ENCODE data around the gene ZSCAN23.
A peak's percentile ranks its signal among the peaks of the same experiment; 100 is the strongest.

DNA sequence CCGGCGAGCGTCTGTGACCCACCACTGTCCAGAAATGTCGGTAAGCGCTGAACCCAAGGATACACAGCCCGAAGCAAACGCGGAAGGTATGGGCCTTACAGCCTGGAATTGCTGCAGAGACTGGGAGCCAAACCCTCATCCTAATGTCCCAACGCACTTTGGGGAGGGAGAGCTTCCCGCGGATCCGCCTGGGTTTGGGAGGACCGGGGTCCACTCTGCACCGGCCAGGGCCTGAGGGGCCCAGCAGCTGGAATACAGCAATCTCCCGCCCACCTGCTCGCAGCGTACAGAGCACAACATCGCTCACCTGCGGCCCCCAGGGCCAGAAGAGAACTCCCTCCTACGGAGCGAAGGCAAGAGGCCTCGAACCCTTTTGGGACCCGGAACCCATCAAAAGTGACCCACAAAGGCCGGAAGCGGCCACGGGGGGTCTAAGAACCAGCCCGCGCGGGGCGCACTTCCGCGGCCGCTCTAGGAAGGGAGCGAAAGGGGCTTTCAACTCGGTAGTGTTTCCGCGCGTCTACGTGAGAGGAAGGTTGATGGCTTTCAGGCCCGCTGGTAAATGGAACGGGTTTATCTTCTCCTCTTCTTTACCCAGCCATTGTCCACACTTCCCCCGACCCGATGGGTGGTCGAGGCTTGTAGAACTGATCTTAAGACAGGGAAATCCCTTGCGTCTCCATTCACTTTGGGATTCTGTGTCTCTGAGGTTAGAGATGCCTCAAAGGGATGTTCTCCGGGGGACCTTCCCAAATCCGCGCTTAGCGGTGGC lies 43.8 kb downstream of the ZSCAN23 start, which contains the start of gene ZSCAN12:
- no peak for TF ChIP-seq POLR2A (IDR thresholded peaks at IDR 0.05; ENCODE audit: low read depth)
- TF ChIP-seq, protein P1, sequence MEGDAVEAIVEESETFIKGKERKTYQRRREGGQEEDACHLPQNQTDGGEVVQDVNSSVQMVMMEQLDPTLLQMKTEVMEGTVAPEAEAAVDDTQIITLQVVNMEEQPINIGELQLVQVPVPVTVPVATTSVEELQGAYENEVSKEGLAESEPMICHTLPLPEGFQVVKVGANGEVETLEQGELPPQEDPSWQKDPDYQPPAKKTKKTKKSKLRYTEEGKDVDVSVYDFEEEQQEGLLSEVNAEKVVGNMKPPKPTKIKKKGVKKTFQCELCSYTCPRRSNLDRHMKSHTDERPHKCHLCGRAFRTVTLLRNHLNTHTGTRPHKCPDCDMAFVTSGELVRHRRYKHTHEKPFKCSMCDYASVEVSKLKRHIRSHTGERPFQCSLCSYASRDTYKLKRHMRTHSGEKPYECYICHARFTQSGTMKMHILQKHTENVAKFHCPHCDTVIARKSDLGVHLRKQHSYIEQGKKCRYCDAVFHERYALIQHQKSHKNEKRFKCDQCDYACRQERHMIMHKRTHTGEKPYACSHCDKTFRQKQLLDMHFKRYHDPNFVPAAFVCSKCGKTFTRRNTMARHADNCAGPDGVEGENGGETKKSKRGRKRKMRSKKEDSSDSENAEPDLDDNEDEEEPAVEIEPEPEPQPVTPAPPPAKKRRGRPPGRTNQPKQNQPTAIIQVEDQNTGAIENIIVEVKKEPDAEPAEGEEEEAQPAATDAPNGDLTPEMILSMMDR (IDR thresholded peaks at IDR 0.05): peak; percentile 31 to 53 (median 52)
- TF ChIP-seq EP300 (IDR thresholded peaks at IDR 0.05): no peak
- peak; percentile 65 to 77 for TF ChIP-seq POLR2AphosphoS5 (IDR thresholded peaks at IDR 0.05)
